ENCODE measurements around the gene EEIG2. TPM values are rescaled to one million over a fixed set of nuclear protein-coding genes. Genes with fewer than 3 reads are reported as not detected.
"Not testable (repeated sequence)": the region's sequence is repeated elsewhere in the genome, so short reads cannot be mapped to it uniquely, and the experiment has no call there.

Gene EEIG2
- total RNA-seq, 1 donor from 2014 or later, result 20.0 TPM

DNA sequence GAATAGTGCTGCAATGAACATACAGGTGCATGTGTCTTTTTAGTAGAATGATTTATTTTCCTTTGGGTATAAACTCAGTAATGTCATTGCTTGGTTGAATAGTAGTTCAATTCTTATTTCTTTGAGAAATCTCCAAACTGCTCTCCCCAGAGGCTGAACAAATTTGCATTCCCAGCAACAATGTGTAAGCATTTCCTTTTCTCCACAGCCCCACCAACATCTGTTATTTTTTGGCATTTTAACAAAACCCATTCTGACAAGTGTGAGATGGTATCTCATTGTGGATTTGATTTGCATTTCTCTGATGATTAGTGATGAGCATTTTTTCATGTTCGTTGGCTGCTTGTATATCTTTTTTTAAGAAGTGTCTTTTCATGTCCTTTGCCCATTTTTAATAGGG, 21.9 kb upstream of the EEIG2 start:
- H3K4me3 ChIP-seq, result no peak overlapping the region
- no peak for ATAC-seq
- TF ChIP-seq, protein P1, sequence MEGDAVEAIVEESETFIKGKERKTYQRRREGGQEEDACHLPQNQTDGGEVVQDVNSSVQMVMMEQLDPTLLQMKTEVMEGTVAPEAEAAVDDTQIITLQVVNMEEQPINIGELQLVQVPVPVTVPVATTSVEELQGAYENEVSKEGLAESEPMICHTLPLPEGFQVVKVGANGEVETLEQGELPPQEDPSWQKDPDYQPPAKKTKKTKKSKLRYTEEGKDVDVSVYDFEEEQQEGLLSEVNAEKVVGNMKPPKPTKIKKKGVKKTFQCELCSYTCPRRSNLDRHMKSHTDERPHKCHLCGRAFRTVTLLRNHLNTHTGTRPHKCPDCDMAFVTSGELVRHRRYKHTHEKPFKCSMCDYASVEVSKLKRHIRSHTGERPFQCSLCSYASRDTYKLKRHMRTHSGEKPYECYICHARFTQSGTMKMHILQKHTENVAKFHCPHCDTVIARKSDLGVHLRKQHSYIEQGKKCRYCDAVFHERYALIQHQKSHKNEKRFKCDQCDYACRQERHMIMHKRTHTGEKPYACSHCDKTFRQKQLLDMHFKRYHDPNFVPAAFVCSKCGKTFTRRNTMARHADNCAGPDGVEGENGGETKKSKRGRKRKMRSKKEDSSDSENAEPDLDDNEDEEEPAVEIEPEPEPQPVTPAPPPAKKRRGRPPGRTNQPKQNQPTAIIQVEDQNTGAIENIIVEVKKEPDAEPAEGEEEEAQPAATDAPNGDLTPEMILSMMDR (IDR thresholded peaks at IDR 0.05), result no peak
- no peaks in the 10 kb centered on the region for H3K36me3 ChIP-seq
- H3K27me3 ChIP-seq (ENCODE audit: low read depth), result no peaks in the 10 kb centered on the region
- no peak overlapping the region for H3K27ac ChIP-seq
- intact Hi-C loops (cut with DNase I), result no loop called here
- DNase-seq, result no peak
- no peaks in the 10 kb centered on the region for H3K9me3 ChIP-seq
- no peaks in the 10 kb centered on the region for H3K4me1 ChIP-seq

DNA sequence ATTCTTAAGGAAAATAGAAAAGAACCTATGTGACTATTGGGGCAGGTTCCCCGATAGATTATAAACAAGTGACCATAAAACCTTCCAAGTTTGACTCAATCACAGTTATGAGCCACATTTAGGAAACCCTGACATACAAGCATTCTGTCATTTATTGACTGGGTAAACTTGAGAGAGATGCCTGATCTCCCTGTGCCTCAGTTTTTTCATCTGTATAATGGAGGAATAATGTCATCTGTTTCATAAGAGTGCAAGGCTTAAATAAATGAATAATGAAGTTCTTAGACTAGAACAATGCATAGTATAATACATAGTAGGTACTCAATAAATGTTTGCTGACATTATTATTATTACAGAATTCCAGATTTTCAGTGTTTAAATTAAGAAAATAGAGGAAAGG, 18.9 kb upstream of the EEIG2 start:
- intact Hi-C loops (cut with DNase I), result no loop called here
- H3K27ac ChIP-seq, result no peak overlapping the region
- no peaks in the 10 kb centered on the region for H3K27me3 ChIP-seq (ENCODE audit: low read depth)
- H3K9me3 ChIP-seq, result no peaks in the 10 kb centered on the region
- H3K4me3 ChIP-seq, result no peak overlapping the region
- H3K4me1 ChIP-seq, result no peaks in the 10 kb centered on the region
- H3K36me3 ChIP-seq, result no peaks in the 10 kb centered on the region
- no peak for ATAC-seq
- DNase-seq, result no peak
- TF ChIP-seq, protein P1 (IDR thresholded peaks at IDR 0.05), result no peak

DNA sequence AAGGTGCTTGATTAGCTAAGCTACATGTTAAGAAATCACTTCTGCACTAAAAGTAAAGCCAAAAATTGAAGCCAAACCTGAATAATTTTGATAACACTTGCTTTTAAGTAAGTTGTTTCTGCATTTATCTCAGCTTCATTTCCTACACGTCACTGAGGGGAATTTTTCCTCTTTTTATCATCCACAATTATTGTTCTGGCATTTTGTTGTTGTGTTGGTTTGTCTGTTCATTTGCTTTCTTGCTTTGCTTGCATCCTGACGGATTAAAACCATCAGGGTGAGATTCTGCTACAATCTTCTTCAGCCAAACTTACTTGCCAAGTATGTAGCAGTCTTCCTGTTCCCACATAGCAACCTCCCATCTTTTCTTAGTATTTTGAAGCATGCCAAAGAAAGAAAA, 18.0 kb upstream of the EEIG2 start:
- DNase-seq, result no peak
- intact Hi-C loops (cut with DNase I), result no loop called here
- H3K4me3 ChIP-seq, result no peak overlapping the region
- H3K27ac ChIP-seq, result no peak overlapping the region
- H3K4me1 ChIP-seq, result no peaks in the 10 kb centered on the region
- no peaks in the 10 kb centered on the region for H3K27me3 ChIP-seq (ENCODE audit: low read depth)
- TF ChIP-seq, protein P1 (IDR thresholded peaks at IDR 0.05), result no peak
- H3K9me3 ChIP-seq, result no peaks in the 10 kb centered on the region
- no peaks in the 10 kb centered on the region for H3K36me3 ChIP-seq
- ATAC-seq, result no peak

DNA sequence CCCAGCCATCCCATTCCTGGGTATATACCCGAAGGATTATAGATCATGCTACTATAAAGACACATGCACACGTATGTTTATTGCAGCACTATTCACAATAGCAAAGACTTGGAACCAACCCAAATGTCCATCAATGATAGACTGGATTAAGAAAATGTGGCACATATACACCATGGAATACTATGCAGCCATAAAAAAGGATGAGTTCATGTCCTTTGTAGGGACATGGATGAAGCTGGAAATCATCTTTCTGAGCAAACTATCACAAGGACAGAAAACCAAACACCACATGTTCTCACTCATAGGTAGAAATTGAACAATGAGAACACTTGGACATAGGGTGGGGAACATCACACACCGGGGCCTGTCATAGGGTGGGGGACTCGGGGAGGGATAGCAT, 12.4 kb upstream of the EEIG2 start:
- H3K27me3 ChIP-seq (ENCODE audit: low read depth); ATAC-seq; H3K36me3 ChIP-seq; H3K27ac ChIP-seq; H3K4me1 ChIP-seq; intact Hi-C loops (cut with DNase I); H3K4me3 ChIP-seq; DNase-seq; H3K9me3 ChIP-seq: not testable (repeated sequence)

DNA sequence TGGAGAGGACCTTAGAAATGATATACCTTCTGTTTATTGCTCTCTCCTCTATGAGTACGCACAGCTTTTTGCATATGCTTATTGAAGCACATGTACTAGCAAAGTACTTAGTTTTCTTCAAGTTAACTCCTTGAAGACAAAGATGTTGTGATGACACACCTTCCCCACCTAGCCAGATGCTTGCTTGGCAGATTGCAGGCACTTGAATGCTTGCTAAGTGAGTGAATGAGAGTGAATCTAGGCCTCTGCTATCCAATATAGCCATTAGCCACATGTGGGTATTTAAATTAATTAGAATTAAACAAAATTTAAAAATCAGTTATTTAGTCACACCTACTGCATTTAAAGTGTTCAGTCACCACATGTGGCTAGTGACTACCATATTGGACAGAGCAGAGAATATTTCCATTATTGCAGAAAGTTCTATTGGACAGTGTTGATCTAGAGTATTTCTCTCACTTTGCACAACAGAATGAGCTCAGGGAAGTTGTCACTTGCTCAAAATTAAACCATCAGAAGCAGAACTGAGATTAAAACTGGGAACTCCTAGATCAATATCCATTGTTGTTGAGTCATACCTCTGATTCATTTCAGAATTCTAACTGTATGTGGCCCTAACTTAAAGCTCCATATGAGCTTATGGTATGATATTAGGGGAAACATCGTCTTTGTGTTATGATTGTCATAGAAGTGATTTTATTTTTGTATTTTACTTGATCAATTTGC, 8.6 kb upstream of the EEIG2 start:
- Histone ChIP-seq H3K9me3 (no peaks in the 10 kb centered on the region), H3K27ac (no peak overlapping the region), H3K27me3 (ENCODE audit: low read depth) (no peaks in the 10 kb centered on the region), H3K36me3 (no peaks in the 10 kb centered on the region), H3K4me3 (no peak overlapping the region), H3K4me1 (peaks cover 5% of the 10 kb centered on the region)
- DNase-seq, result no peak
- TF ChIP-seq, protein P1 (IDR thresholded peaks at IDR 0.05), result no peak
- intact Hi-C loops (cut with DNase I), result no loop called here
- ATAC-seq, result peak; percentile 50 to 62

DNA sequence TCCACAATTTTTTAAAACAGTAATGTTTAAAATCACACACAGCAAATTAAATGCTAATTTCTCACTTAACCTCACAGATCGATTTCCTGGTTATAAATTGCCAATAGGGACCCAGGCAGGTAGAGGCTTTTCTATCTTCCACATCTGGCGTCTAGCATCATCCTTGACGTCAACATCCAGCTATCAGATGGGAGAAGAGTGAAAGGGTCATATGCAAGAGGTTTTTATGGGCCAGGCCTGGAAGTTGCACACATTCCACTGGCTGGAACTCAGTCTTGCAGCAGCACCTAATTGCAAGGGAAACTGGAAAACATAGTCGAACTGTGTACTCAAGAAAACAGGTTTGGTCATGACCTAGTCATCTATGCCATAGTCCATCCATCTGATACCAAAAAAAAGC, 6.0 kb upstream of the EEIG2 start:
- Histone ChIP-seq H3K27me3 (ENCODE audit: low read depth) (no peaks in the 10 kb centered on the region), H3K4me3 (no peak overlapping the region), H3K27ac (no peak overlapping the region), H3K9me3 (no peaks in the 10 kb centered on the region), H3K36me3 (no peaks in the 10 kb centered on the region), H3K4me1 (peaks cover 5% of the 10 kb centered on the region)
- TF ChIP-seq, protein P1 (IDR thresholded peaks at IDR 0.05), result no peak
- ATAC-seq (no peak), DNase-seq (no peak)
- intact Hi-C loops (cut with DNase I), result no loop called here

All from lower lobe of right lung (tissue), 2 donors.